H1 (cell line): ENCODE measurements around the gene TMEM222.

Experiments used
- CEBPB ChIP-seq: IDR thresholded peaks from 2 replicates; pipeline ENCODE4 v1.6.1; 2012; ENCODE audit warnings: low read depth, low read length
- JUND ChIP-seq: IDR thresholded peaks from 2 replicates; pipeline ENCODE4 v1.6.1; 2011; ENCODE audit warnings: mild to moderate bottlenecking, improper control_type of control experiment, low read length
- USF2 ChIP-seq: IDR thresholded peaks from 2 replicates; pipeline ENCODE4 v1.6.1; 2011; ENCODE audit warnings: low read length, improper control_type of control experiment

DNA sequence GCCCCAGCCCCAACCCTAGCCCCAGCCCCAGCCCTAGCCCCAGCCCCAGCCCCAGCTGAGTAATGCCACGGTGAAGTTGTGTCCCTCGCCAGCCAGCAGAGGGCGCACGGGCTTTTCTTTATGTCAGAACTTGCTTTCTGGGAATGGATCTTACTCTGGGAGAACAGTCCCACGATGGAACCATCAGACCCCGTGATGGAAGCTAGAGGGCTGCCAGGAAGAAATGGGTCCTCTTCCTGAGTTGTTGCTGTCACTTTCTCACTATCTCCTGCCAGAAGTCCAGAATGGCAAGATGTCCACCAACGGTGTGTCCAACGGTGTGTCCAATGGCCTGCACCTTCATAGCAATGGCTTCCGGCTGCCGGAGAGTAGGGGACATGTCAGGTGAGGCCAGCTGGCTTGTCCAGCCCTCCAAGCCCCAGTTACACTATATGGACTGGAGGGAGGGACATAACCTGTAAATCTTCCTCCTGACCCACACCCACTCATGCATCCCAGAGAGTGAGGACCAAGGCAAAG, 25.1 kb upstream of the TMEM222 start:
- TF ChIP-seq CEBPB (no peak), JUND (no peak), USF2 (no peak)
